ENCODE measurements around the gene CALML3. TPM values are rescaled to one million over a fixed set of nuclear protein-coding genes. Genes with fewer than 3 reads are reported as not detected.

The CALML3 gene
- total RNA-seq, 1 donor from 2014 or later, result not detected

DNA sequence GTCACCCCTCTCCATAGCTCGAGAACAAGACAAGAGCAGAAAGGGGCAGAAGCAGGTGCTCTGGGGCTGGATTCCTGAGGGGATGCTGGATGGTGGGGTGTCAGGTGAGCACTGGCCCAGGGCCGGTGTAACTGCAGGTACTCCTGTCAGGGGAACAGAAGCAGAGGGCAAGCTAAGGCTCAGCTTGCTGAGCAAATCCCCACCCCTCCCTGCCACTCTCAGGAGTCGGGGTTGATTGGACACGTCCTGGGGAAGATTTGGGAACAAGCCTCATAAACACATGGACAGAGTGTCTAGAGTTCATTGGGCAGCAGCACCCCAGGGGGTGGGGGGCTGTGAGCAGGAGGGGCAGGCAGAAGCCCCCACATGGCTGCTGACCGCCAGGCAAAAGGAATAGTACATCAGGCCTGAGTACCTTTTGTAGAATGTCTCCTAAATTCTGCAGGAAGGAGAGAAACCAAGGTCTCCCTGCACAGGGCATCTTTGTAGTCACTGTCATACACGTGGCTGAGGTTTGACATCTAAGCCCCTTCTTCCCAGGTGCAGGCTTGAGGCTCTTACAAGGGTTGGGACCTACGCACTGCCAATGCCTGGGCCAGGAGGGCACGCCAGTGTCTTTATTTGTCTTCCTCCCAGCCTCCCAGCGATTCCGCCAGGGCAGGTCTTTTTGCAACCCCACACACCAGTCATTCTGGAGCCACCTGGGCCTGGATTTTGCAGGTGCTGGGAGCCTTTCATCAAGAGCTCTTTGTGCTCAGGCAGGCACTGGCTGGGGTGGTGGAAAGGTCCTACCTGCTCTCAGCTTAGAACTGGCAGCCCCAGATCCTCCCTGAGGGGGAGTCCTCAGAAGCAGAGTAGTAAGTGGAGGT lies 2.8 kb downstream of the CALML3 start:
- Mint-ChIP-seq H3K27me3 (ENCODE audit: low read depth) (no peaks in the 10 kb centered on the region), H3K4me3 (ENCODE audit: unreplicated experiment) (no peak overlapping the region), H3K9me3 (ENCODE audit: low read depth) (no peaks in the 10 kb centered on the region), H3K27ac (ENCODE audit: unreplicated experiment) (no peak overlapping the region), H3K4me1 (ENCODE audit: low read depth) (no peaks in the 10 kb centered on the region), H3K36me3 (ENCODE audit: low read depth) (no peaks in the 10 kb centered on the region)
- TF ChIP-seq, protein P1, sequence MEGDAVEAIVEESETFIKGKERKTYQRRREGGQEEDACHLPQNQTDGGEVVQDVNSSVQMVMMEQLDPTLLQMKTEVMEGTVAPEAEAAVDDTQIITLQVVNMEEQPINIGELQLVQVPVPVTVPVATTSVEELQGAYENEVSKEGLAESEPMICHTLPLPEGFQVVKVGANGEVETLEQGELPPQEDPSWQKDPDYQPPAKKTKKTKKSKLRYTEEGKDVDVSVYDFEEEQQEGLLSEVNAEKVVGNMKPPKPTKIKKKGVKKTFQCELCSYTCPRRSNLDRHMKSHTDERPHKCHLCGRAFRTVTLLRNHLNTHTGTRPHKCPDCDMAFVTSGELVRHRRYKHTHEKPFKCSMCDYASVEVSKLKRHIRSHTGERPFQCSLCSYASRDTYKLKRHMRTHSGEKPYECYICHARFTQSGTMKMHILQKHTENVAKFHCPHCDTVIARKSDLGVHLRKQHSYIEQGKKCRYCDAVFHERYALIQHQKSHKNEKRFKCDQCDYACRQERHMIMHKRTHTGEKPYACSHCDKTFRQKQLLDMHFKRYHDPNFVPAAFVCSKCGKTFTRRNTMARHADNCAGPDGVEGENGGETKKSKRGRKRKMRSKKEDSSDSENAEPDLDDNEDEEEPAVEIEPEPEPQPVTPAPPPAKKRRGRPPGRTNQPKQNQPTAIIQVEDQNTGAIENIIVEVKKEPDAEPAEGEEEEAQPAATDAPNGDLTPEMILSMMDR (IDR thresholded peaks at IDR 0.05), result no peak
- peak; percentile 63 for DNase-seq (ENCODE audit: low spot score)

DNA sequence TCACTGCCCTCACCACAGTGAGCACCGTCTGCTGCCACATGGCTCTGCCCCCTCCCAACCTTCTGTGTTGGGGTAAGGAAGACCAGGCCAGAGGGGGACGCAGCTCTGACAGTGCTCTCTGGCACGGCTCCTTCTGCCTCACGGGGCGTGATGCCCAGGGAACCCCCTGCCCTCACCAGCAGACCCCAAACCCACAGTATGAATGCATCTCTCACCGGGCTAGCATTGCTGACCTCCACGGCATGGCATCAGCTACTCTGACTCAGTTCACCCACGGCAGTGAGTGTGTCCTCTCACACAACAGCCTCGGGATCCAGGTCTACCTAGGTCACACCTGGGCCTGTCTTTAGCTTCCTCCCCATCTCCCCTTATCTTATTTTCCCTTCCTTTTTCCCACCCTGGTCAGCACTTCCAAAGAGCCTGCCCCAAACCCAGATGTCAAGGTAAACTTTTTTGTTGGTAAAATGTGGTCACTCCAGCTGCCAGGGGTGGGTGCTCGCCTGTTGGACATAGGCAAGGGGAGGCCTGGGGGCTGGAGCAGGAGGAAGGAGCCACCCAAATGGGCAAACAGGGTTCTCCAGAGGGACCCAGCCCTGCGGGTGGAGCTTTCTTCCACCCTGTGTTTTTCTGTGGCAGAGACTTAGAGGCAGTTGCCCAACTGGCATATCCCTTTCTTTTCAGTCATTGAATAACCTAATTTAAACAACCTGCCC lies 4.4 kb downstream of the CALML3 start:
- Mint-ChIP-seq H3K4me3 (ENCODE audit: unreplicated experiment) (no peak overlapping the region), H3K9me3 (ENCODE audit: low read depth) (no peaks in the 10 kb centered on the region), H3K27me3 (ENCODE audit: low read depth) (peaks cover 4% of the 10 kb centered on the region), H3K27ac (ENCODE audit: unreplicated experiment) (no peak overlapping the region), H3K36me3 (ENCODE audit: low read depth) (peaks cover 3% of the 10 kb centered on the region), H3K4me1 (ENCODE audit: low read depth) (no peaks in the 10 kb centered on the region)
- peak; percentile 67 for DNase-seq (ENCODE audit: low spot score)
- TF ChIP-seq, protein P1 (IDR thresholded peaks at IDR 0.05), result no peak

DNA sequence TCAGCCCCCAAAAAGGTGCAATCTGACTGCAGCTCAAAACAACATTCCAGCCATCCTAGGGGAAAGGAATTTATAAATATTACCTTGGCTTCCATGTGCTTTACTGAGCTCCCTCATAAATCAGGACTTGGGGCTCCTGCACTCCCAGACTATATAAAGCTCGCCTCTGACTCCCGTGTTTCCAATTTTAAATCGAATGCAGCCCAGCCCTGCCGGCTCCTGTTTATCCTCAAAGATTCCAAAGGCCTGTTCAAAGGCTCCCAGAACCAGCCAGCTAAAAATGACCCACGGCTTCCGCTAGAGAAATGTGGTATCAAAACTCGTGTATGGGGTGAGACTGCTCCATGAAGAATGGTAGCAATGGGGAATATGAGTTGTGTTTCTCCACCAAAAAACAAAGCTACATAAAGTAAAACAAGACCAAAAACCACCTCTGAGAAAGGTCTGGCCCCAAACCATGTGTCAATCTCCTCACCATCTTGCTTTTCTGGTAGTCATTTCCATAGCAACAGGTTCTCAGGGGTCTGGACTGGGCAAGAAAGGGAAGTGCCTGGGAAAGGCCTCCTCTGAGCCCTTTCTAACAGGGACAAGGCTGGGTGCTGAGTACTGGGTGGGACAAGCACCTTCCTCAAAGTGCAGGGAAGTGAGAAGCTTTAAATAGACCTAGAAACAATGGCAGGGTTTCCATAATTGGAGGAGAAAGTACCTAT lies 5.1 kb downstream of the CALML3 start:
- H3K27me3 Mint-ChIP-seq (ENCODE audit: low read depth), result peaks cover 4% of the 10 kb centered on the region
- H3K36me3 Mint-ChIP-seq (ENCODE audit: low read depth), result peaks cover 3% of the 10 kb centered on the region
- TF ChIP-seq, protein P1 (IDR thresholded peaks at IDR 0.05), result no peak
- H3K4me3 Mint-ChIP-seq (ENCODE audit: unreplicated experiment), result no peak overlapping the region
- H3K4me1 Mint-ChIP-seq (ENCODE audit: low read depth), result peaks cover 4% of the 10 kb centered on the region
- H3K9me3 Mint-ChIP-seq (ENCODE audit: low read depth), result no peaks in the 10 kb centered on the region
- DNase-seq (ENCODE audit: low spot score), result no peak
- H3K27ac Mint-ChIP-seq (ENCODE audit: unreplicated experiment), result no peak overlapping the region

DNA sequence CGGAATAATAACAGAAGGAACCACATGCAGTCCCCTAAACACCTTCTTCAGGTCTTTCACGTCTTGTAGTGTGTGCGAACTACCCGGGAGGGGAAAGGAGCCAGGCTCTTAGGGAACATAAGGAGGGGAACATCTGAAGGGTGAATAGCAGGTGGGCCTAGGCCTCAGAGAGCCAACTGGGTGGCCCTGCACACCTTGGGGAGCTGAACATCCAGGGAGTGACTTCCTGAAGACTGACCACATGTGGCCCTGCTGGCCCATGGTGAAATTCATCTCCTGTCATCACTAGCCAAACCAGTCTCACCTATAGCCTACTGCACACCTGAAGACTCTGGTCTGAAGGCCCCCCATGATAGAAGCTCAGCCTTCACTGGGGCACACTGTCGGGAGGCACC lies 5.6 kb downstream of the CALML3 start:
- no peak for DNase-seq (ENCODE audit: low spot score)
- Mint-ChIP-seq H3K9me3 (ENCODE audit: low read depth) (no peaks in the 10 kb centered on the region), H3K27ac (ENCODE audit: unreplicated experiment) (no peak overlapping the region), H3K27me3 (ENCODE audit: low read depth) (peaks cover 4% of the 10 kb centered on the region), H3K4me3 (ENCODE audit: unreplicated experiment) (no peak overlapping the region), H3K36me3 (ENCODE audit: low read depth) (peaks cover 3% of the 10 kb centered on the region), H3K4me1 (ENCODE audit: low read depth) (peaks cover 9% of the 10 kb centered on the region)
- TF ChIP-seq, protein P1 (IDR thresholded peaks at IDR 0.05), result no peak
